SK-N-SH treated with all-trans-retinoic acid at 6 μM for 48 hours (cell line): Measurements from ENCODE around the gene ATXN3L.

Experiments used
- ARNTL ChIP-seq: fragments of 450-650 bp; formaldehyde crosslinking; IDR thresholded peaks from 2 replicates; pipeline ENCODE4 v1.5.0; 2020; ENCODE audit warnings: low read depth, mild to moderate bottlenecking, moderate library complexity, borderline replicate concordance
- BACH2 ChIP-seq: fragments of 250-450 bp; sonication (Bioruptor Pico); IDR thresholded peaks from 2 replicates; pipeline ENCODE4 v1.9.0; 2021; ENCODE audit warnings: mild to moderate bottlenecking, borderline replicate concordance
- CREB5 ChIP-seq: fragments of 250-450 bp; sonication (Bioruptor Pico); IDR thresholded peaks from 2 replicates; pipeline ENCODE4 v1.5.1; 2020; ENCODE audit warnings: low read depth, mild to moderate bottlenecking, moderate library complexity
- CSDC2 ChIP-seq: fragments of 250-450 bp; sonication (Bioruptor Pico); IDR thresholded peaks from 2 replicates; pipeline ENCODE4 v1.5.0; 2020; ENCODE audit warnings: mild to moderate bottlenecking, moderate library complexity
- CSRNP3 ChIP-seq: fragments of 250-450 bp; sonication (Bioruptor Pico); IDR thresholded peaks from 2 replicates; pipeline ENCODE4 v1.5.1; 2021; ENCODE audit warnings: mild to moderate bottlenecking, moderate library complexity
- OSR1 ChIP-seq: fragments of 250-450 bp; sonication (Bioruptor Pico); IDR thresholded peaks from 2 replicates; pipeline ENCODE4 v1.8.0; 2022; ENCODE audit warnings: moderate library complexity, mild to moderate bottlenecking, inconsistent platforms
- PATZ1 ChIP-seq: fragments of 250-450 bp; sonication (Bioruptor Pico); IDR thresholded peaks from 2 replicates; pipeline ENCODE4 v1.8.0; 2020; ENCODE audit warnings: mild to moderate bottlenecking, moderate library complexity, borderline replicate concordance
- RARB ChIP-seq: fragments of 250-450 bp; sonication (Bioruptor Pico); IDR thresholded peaks from 2 replicates; pipeline ENCODE4 v1.8.0; 2021; ENCODE audit warnings: mild to moderate bottlenecking, moderate library complexity
- SNAI2 ChIP-seq: fragments of 250-450 bp; sonication (Bioruptor Pico); IDR thresholded peaks from 2 replicates; pipeline ENCODE4 v1.5.0; 2020; ENCODE audit warnings: mild to moderate bottlenecking, moderate library complexity
- TCF4 ChIP-seq: fragments of 250-450 bp; sonication (Bioruptor Pico); IDR thresholded peaks from 2 replicates; pipeline ENCODE4 v1.8.0; 2021; ENCODE audit warnings: mild to moderate bottlenecking, moderate library complexity, borderline replicate concordance
- TOX ChIP-seq: fragments of 250-450 bp; sonication (Bioruptor Pico); IDR thresholded peaks from 2 replicates; pipeline ENCODE4 v1.8.0; 2021; ENCODE audit warnings: mild to moderate bottlenecking, moderate library complexity, borderline replicate concordance
- ZFP30 ChIP-seq: fragments of 450-650 bp; formaldehyde crosslinking; IDR thresholded peaks from 2 replicates; pipeline ENCODE4 v1.5.0; 2022; ENCODE audit warnings: mild to moderate bottlenecking, moderate library complexity
- ZNF565 ChIP-seq: fragments of 450-650 bp; formaldehyde crosslinking; conservative IDR thresholded peaks from 2 replicates; pipeline ENCODE4 v1.5.0; 2020; ENCODE audit warnings: low read depth, mild to moderate bottlenecking, moderate library complexity
- ZNF8 ChIP-seq: fragments of 450-650 bp; formaldehyde crosslinking; IDR thresholded peaks from 2 replicates; pipeline ENCODE4 v1.5.0; 2020; ENCODE audit warnings: mild to moderate bottlenecking, moderate library complexity

- TF ChIP-seq BACH2 (CRISPR knock-in tag) (no peak), PATZ1 (no peak), OSR1 (no peak), CSRNP3 (no peak), ZFP30 (CRISPR knock-in tag) (no peak), CSDC2 (no peak), TOX (CRISPR knock-in tag) (no peak), CREB5 (no peak), SNAI2 (no peak), RARB (CRISPR knock-in tag) (no peak), ZNF8 (CRISPR knock-in tag) (no peak), ARNTL (CRISPR knock-in tag) (no peak), ZNF565 (CRISPR knock-in tag) (no peak), TCF4 (no peak)
Measured at GRCh38 chrX:13295841-13296240, 24.0 kb downstream of the ATXN3L start.
